ENCODE measurements around the gene VPS26C. TPM values are rescaled to one million over a fixed set of nuclear protein-coding genes. Genes with fewer than 3 reads are reported as not detected.

Gene VPS26C
- total and polyA plus RNA-seq, 9 of the 15 experiments (the other 6 are each of a cell fraction or from before 2014, with no cell fraction given): 32.8 to 48.7 (median 42.1) TPM

- TF ChIP-seq NR2C1 (IDR thresholded peaks at IDR 0.05): no peak
- TF ChIP-seq NR2C1 (tag; IDR thresholded peaks at IDR 0.05): 0 out of 2 replicates have a peak, but pooled peaks have one; percentile 8
- 0 out of 2 replicates have a peak, but pooled peaks have one; percentile 38 for TF ChIP-seq DPF2 (IDR thresholded peaks at IDR 0.05)
- TF ChIP-seq E2F5 (CRISPR knock-in tag; IDR thresholded peaks at IDR 0.05): 0 out of 2 replicates have a peak, but pooled peaks have one; percentile 3
- 0 out of 2 replicates have a peak, but pooled peaks have one; percentile 11 for TF ChIP-seq ARID3A (IDR thresholded peaks at IDR 0.05; ENCODE audit: borderline replicate concordance, low read depth, low read length)
- TF ChIP-seq ETS2 (tag; IDR thresholded peaks at IDR 0.05; ENCODE audit: borderline replicate concordance, poor library complexity, severe bottlenecking): no peak
- 0 out of 2 replicates have a peak, but pooled peaks have one; percentile 48 for TF ChIP-seq RBFOX2 (IDR thresholded peaks at IDR 0.05; ENCODE audit: low read depth, low read length)
- no peak for TF ChIP-seq TCFL5 (CRISPR knock-in tag; conservative IDR thresholded peaks at IDR 0.05)
- no peak for TF ChIP-seq STAT5A (IDR thresholded peaks at IDR 0.05; ENCODE audit: borderline replicate concordance, low read length)
- TF ChIP-seq ZBTB7A (IDR thresholded peaks at IDR 0.05; ENCODE audit: borderline replicate concordance, control insufficient read depth, low read depth, low read length): no peak
- 0 out of 2 replicates have a peak, but pooled peaks have one; percentile 2 for TF ChIP-seq TFE3 (CRISPR knock-in tag; IDR thresholded peaks at IDR 0.05)
- TF ChIP-seq NR1H2 (CRISPR knock-in tag; IDR thresholded peaks at IDR 0.05): no peak
- TF ChIP-seq MYC (IDR thresholded peaks at IDR 0.05; ENCODE audit: low read depth, low read length): peak; percentile 4; the same call in 1 of the 2 replicates
- no peak for TF ChIP-seq MYC (CRISPR knock-in tag; IDR thresholded peaks at IDR 0.05; ENCODE audit: borderline replicate concordance, low read depth)
- TF ChIP-seq XRCC4 (IDR thresholded peaks at IDR 0.05; ENCODE audit: extremely low read depth, insufficient read depth, insufficient read length): no peak
- TF ChIP-seq STAG1 (CRISPR knock-in tag; IDR thresholded peaks at IDR 0.05; ENCODE audit: borderline replicate concordance): no peak
- no peak for TF ChIP-seq POU5F1 (IDR thresholded peaks at IDR 0.05; ENCODE audit: borderline replicate concordance, low read depth, low read length, partially characterized antibody)
- TF ChIP-seq ELF2 (CRISPR knock-in tag; IDR thresholded peaks at IDR 0.05): no peak
- TF ChIP-seq CHD1 (IDR thresholded peaks at IDR 0.05; ENCODE audit: low read length): peak; percentile 41
- 0 out of 2 replicates have a peak, but pooled peaks have one; percentile 44 for TF ChIP-seq ZBTB43 (CRISPR knock-in tag; IDR thresholded peaks at IDR 0.05)
- TF ChIP-seq RBM14 (IDR thresholded peaks at IDR 0.05; ENCODE audit: borderline replicate concordance, insufficient read depth, low read depth, low read length): no peak
- peak; percentile 31; the same call in 1 of the 2 replicates for TF ChIP-seq SMARCA4 (IDR thresholded peaks at IDR 0.05)
- TF ChIP-seq FOXM1 (IDR thresholded peaks at IDR 0.05; ENCODE audit: low read depth): 0 out of 2 replicates have a peak, but pooled peaks have one; percentile 4
- no peak for TF ChIP-seq FOXM1 (CRISPR knock-in tag; IDR thresholded peaks at IDR 0.05; ENCODE audit: low read depth)
- TF ChIP-seq CSDE1 (IDR thresholded peaks at IDR 0.05): no peak; a peak in 1 of 4 replicates
Measured at GRCh38 chr21:37268186-37268503, 1.0 kb upstream of the VPS26C start (continued).

Data from K562 (cell line).